Kasumi-1 (cell line): ENCODE measurements around the gene SHB.
"Not testable (repeated sequence)": the region's sequence is repeated elsewhere in the genome, so short reads cannot be mapped to it uniquely, and the experiment has no call there.

ENCODE experiments used
- DNase-seq, 2 experiments: peaks; one replicate each; lab custom pipeline; 2025; lab: John Stamatoyannopoulos, UW

SHB gene

DNA sequence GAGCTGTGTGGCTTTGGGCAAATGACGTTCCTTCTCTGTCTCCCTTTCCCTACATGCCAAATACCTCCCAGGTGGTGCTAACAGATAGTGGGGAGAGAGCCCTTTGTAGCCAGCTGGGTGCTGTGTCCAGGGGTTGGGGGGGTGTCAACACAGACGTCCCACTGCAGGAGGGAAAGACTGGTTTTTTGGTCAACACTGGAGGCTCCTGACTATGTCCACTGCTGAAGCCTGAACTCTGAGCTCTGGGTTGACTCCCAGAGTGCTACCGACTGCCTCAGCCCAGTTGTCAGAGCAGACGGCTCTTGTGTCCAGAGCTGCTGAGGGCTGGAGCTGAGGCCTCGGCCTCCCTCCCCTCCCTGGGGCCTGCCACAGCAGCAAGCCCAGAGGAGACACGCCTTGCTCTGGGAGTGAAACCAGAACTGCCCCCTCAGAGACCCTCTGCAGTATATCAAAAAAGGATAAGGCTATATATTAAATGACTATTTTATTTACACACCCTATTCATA is 150.3 kb downstream of the SHB start:
- no peak for DNase-seq

DNA sequence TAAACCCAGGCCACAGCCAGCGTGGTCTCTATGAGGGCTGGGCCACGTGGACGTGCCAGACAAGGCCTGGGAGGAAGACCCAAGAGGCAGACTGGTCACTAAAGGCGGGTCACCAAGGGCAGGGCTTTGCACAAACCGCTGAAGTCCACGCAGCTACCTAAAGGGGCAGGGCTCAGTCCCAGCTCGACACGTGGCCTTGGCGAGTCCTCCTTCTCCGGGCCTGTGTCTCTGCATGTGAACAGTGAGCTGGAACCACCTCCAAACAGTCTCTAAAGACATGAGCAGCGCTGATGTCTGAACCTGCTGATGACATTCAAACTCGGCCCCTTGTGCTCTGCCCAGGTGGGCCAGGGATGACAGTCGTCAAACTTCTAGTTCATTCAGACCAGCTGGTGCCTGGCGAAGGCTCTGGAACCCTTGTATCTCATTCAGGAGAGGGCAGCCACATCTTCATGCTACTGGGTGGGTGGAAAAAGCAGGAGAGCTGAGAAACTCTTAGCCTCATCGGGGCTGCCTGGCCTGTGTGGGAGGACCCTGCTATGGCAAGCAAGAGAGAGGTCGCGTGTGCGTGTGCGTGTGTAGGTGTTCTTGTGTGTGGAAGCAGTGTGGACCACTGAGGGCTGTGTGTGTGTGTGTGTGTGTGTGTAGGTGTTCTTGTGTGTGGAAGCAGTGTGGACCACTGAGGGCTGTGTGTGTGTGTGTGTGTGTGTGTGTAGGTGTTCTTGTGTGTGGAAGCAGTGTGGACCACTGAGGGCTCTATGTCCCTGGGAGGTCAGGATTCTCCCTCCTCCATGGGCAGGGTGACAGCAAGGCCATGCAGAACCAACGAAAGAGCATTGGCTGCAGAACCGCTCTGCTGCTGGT is 151.0 kb downstream of the SHB start:
- no peak for DNase-seq

- no peak for DNase-seq
These were observed 151.7 kb downstream of the SHB start for GRCh38 chr9:37917313-37917731.

GRCh38 chr9:37916471-37917312 is 152.3 kb downstream of the SHB start:
- no peak for DNase-seq

GRCh38 chr9:37915911-37916470 is 153.0 kb downstream of the SHB start:
- no peak for DNase-seq

GRCh38 chr9:37914701-37915358 is 154.2 kb downstream of the SHB start:
- DNase-seq, result no peak

- DNase-seq, result no peak
These were observed 154.9 kb downstream of the SHB start for GRCh38 chr9:37914154-37914551.

DNA sequence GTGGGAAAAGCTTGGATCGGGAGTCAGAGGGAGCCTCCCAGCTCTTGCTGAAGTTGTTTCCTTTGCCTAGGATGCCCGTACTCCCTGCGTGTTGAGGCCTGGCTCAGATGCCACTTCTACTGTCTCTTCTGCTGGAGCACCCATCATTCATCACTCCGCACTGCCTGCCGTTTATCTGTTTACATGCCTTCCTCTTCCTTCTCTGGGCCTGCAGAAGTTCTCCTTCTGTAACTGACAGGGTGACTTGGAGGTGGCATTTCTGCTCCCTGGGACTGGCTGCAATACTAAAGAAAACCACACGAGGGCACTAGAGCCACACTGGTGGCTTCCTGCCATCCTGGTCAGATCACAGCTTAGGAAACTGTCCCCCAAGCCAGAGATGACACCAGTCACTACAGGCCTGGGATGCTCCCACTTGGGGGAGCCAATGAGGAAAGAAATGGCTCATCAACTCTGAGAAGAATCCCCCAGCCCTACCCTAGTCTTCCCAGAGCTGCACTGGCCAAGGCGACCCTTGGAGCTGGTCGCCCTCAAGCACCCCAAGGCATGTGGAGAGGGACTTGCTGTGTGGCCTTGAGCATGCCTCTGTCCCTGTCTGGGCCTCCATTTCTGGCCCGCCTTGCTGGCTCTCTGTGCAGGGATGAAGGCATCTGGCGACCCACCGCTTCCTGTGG is 155.4 kb downstream of the SHB start:
- DNase-seq, result peak; percentile 97 to 98

- DNase-seq, result peak; percentile 13 to 29
These were observed 157.8 kb downstream of the SHB start for GRCh38 chr9:37911271-37911681.

- DNase-seq, result no peak
These were observed 158.8 kb downstream of the SHB start for GRCh38 chr9:37910271-37910670.

DNA sequence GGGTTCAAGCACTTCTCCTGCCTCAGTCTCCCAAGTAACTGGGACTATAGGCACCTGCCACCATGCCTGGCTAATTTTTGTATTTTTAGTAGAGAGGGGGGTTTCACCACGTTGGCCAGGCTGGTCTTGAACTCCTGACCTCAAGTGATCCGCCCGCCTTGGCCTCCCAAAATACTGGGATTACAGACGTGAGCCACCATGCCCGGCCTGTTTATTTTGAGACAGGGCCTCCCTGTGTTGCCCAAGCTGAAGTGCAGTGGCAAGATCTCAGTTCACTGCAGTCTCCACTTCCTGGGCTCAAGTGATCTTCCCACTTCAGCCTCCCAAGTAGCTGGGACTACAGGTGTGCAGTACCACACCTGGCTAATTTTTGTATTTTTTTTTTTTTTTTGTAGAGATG is 159.2 kb downstream of the SHB start:
- not testable (repeated sequence) for DNase-seq

DNA sequence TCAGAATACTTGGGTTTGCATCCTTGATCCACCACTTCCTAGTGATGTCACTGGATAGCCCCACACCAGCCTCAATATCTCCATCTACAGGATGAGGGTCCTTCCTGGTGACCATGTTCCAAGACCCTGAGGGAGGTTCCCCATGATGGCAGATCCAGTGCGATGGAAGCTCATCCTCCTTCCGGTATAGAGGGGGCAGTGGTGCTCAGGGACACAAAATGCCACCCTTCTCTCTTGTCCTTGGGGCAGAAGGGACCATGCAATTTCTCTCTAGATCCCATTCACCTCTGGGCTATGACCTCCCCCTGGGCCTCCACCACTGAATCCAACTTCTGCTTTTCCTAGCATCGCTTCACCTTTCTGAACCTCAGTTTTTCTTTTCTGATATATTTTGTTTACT is 159.7 kb downstream of the SHB start:
- no peak for DNase-seq

DNA sequence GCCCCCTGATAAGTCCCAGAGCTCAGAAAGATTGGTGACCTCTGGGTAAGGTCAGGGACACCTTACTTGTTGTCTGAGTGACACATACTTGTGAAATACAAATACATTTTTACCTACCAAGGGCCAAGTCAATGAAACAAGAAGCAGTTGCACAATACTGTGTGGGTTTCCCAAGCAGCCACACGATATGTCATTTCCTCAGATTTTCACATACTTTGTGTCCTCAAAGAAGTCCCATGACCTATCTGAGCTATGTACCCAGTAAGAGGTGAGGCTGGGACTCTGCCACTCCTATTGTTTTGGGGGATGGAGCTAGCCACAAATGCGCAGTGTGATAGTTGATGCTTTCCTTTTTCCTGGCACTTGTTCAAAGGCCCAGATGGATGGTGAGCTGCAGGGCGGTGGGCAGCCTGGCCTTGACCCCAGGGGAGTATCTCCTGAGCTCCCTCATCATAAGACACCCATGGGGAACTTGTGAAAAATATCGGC is 160.3 kb downstream of the SHB start:
- DNase-seq, result peak; percentile 43 to 48

DNA sequence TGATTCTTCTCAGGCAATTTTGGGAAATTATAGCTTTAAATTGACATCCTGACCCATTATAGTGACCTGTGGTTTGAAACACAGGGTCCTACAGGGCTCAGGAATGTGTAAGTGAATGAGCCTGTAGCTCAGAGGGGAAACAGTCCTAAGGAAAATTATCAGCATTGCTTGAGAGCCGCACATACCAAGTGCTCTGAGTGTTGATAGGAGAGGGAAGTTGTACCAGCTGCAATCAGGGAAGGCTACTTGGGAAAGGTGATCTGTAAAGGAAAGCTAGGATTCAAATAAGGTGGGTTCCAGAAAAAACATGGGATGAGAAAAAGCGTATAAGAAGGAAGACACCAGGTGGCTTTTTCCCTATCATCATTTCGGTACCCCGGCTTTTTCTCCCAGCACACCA is 160.7 kb downstream of the SHB start:
- no peak for DNase-seq

GRCh38 chr9:37906312-37907239 is 162.5 kb downstream of the SHB start:
- no peak for DNase-seq

- no peak for DNase-seq
These were observed 163.3 kb downstream of the SHB start for GRCh38 chr9:37905776-37906175.

DNA sequence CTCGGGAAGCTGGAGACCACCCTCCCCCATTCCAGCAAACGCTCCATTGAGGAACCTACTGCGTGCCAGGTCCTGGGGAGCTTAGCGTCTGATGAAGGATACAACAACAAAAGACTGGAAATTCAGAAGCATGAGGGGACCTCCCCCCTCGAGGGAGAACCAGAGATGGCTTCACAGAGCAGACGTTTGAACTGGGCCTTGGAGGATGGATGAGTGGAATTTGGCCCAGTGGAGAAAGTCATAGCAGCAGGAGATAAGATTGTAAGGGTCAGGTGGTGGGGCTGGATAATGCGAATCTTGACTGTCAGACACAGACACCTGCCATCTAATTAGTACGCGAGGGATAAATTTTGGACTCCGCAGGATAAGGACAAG is 163.9 kb downstream of the SHB start:
- no peak for DNase-seq

DNA sequence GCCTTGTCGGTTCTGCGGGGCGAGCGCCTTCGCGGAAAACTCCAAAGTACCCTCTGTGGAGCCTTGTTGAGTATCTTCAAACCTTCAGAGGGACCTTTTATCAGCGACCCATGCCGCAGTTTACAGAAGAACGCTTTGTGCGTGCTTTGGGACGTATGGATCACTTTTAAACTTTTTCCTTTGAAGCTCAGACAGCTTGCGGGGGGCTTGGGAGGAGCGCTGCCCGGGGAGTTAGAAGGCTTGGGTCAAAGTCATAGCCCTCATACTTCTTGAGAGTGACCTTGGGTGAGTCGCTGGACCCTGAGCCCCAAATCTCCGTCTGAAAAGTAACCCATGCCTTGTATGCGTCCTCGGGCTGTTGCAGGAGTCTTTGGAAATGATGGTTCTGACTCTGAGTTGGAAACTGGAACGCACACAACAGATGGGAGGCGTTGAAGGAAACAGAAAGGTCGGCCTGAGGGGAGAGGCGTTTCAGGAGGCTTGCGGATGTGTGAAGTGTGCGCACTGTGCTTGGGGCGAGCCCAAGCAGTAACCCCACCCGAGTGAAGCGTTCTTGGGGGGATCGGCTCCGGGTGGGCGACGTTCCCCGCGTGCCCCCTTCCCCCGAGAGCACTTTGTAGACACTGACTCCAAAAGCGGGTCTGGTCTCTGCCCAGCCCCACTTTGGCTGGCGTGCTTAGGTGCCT is 164.4 kb downstream of the SHB start:
- no peak for DNase-seq

DNA sequence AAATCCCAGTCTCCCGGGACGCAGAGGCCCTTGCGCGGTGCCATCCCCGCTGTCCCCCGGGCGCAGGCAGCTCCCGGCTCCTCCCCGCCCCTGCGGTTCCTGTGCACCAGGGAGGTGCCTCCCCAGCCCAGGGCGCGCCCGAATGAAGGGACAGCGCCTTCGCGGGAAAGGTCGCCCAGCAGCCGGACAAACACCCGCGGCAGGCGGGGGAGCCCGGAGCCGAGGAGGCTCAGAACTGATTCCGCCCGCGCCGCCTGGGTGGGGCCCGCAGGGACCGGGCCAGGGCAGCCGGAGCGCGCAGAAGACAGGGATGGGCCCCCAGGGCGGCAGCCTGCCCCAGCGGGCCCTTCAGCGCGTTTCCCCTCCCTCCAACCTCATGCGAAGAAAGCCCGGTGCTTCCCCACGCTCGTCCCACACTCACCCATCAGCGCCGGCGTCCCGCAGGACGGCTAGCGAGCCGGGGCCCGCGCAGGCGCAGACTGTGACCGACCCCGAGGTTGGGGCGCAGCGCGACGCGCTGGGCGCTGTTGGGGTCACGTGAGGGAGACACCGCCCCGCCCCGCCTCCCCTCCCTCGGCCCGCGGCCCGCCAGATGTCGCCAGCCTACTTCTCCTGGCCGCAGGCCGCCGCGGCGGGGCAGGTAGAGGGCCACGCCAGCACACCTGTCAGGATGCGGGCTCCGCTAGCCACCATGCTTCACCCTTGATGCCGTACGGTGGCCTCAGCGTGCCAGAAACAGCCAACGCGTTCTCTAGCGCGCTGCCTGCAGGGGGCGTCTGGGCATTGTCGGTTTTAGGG is 165.2 kb downstream of the SHB start, which contains the start of gene SLC25A51:
SLC25A51 (minus strand) TSS at position 481 of the 798 bp plus-strand sequence. CDS start 15,577 bp downstream, outside the sequence.
- peak; percentile 66 to 84 for DNase-seq
